K562 (cell line): ENCODE measurements around the gene TLE3. TPM values are rescaled to one million over a fixed set of nuclear protein-coding genes. Genes with fewer than 3 reads are reported as not detected.
A peak's percentile ranks its signal among the peaks of the same experiment; 100 is the strongest.

Source experiments
- ATAC-seq: fragments of 200-7000 bp; cut with Tn5 transposase; 3 replicates; pipeline ENCODE4 v1.9.1; 2020; ENCODE audit warnings: moderate library complexity
- BruUV-seq: library from RNA; stranded (reverse); fragments of 400-500 nt; replicated peaks from 2 replicates; lab custom pipeline; 2021; lab: Mats Ljungman, UMichigan
- CTCF ChIA-PET: fragments of 300-600 bp; formaldehyde crosslinking; extraction: SDS; loops from one replicate; lab custom pipeline; 2021; ENCODE audit warnings: low intra/inter-chr PET ratio; lab: Yijun Ruan, JAX
- POLR2A ChIA-PET: fragments of 300-600, 350-650 bp; sonication (Branson Sonifier 250); formaldehyde crosslinking; extraction: SDS; loops from one replicate; lab custom pipeline; 2021; ENCODE audit warnings: antibody characterized with exemption, inconsistent platforms; lab: Yijun Ruan, JAX
- DNase-seq, 4 experiments: peaks; one replicate each; pipeline versions ENCODE4 v3.0.0 to v3.0.0-alpha.2; 2011 to 2018; ENCODE audit warnings: low spot score in 3 of 4, mixed read lengths in 3 of 4; ENCODE audit errors: extremely low read depth in 1 of 4
- FAIRE-seq: peaks from 2 replicates; lab custom pipeline; 2011; peaks lifted over from hg19 to GRCh38; lab: Jason Lieb, UNC
- H2AFZ ChIP-seq: 2 replicates; pipeline ENCODE4 v1.6.0; 2011; ENCODE audit warnings: low read depth, low read length, control low read depth, inconsistent platforms
- H3K27ac ChIP-seq: fragments of 200-600 bp; 3 replicates; pipeline ENCODE4 v1.8.0; 2011; ENCODE audit warnings: low read depth, mild to moderate bottlenecking, control low read depth, inconsistent platforms, low read length, moderate library complexity, mixed read lengths; ENCODE audit errors: extremely low read depth
- H3K27me3 ChIP-seq, 2 experiments: fragments of 300-600 bp in 1 of 2; 2 replicates in 1 of 2; 3 replicates in 1 of 2; pipeline versions ENCODE4 v1.6.0 to v1.8.0; 2011; ENCODE audit warnings: inconsistent platforms in 2 of 2, low read length in 2 of 2, mild to moderate bottlenecking in 1 of 2, mixed read lengths in 1 of 2, moderate library complexity in 1 of 2; ENCODE audit not compliant: control insufficient read depth in 2 of 2, insufficient read depth in 2 of 2
- H3K36me3 ChIP-seq: fragments of 300-600 bp; 3 replicates; pipeline ENCODE4 v1.8.0; 2011; ENCODE audit warnings: mild to moderate bottlenecking, low read length, inconsistent platforms; ENCODE audit not compliant: control insufficient read depth, insufficient read depth
- H3K4me1 ChIP-seq, 2 experiments: fragments of 200-600 bp in 1 of 2; replicated peaks in 1 of 2; 2 replicates in 1 of 2; 3 replicates in 1 of 2; pipeline versions ENCODE4 v1.5.1 to v1.8.0; 2011; ENCODE audit warnings: inconsistent platforms in 2 of 2, low read length in 2 of 2, mild to moderate bottlenecking in 1 of 2, mixed read lengths in 1 of 2, moderate library complexity in 1 of 2; ENCODE audit not compliant: control insufficient read depth in 2 of 2, insufficient read depth in 2 of 2
- H3K4me2 ChIP-seq: 2 replicates; pipeline ENCODE4 v1.6.1; 2011; ENCODE audit warnings: low read length, control low read depth, inconsistent platforms, mixed read lengths; ENCODE audit not compliant: insufficient read depth
- H3K4me3 ChIP-seq: fragments of 200-600 bp; sonication (generic), shearing (Covaris generic); 2 replicates; pipeline ENCODE4 v1.5.1; 2016; ENCODE audit warnings: control low read depth, inconsistent platforms
- H3K79me2 ChIP-seq: fragments of 200-600 bp; 3 replicates; pipeline ENCODE4 v1.8.0; 2011; ENCODE audit warnings: low read length, inconsistent platforms; ENCODE audit not compliant: control insufficient read depth, insufficient read depth
- H3K9ac ChIP-seq, 2 experiments: 2 replicates each; pipeline versions ENCODE4 v1.6.0 to v1.6.1; 2011; ENCODE audit warnings: low read depth in 2 of 2, low read length in 2 of 2, control low read depth in 1 of 2, inconsistent platforms in 1 of 2, mild to moderate bottlenecking in 1 of 2, mixed read lengths in 1 of 2; ENCODE audit not compliant: insufficient read depth in 1 of 2
- H3K9me1 ChIP-seq: one replicate; pipeline ENCODE4 v1.6.0; 2011; ENCODE audit warnings: inconsistent platforms, mild to moderate bottlenecking, low read length, moderate library complexity; ENCODE audit not compliant: control insufficient read depth, insufficient read depth
- H3K9me3 ChIP-seq: replicated peaks from 2 replicates; pipeline ENCODE4 v1.5.1; 2011; ENCODE audit warnings: low read depth, low read length, inconsistent platforms; ENCODE audit not compliant: control insufficient read depth, insufficient read depth
- H4K20me1 ChIP-seq: replicated peaks from 2 replicates; pipeline ENCODE4 v1.6.1; 2011; ENCODE audit warnings: low read length, inconsistent platforms, mixed read lengths; ENCODE audit not compliant: control insufficient read depth, insufficient read depth
- BRD4 ChIP-seq: fragments of 200-600 bp; sonication (generic); IDR thresholded peaks from 2 replicates; pipeline ENCODE4 v1.6.1; 2017; ENCODE audit warnings: inconsistent platforms
- DNMT1 ChIP-seq: fragments of 450-650 bp; IDR thresholded peaks from 2 replicates; pipeline ENCODE4 v1.6.1; 2016; ENCODE audit warnings: antibody characterized with exemption, mild to moderate bottlenecking
- ESRRB ChIP-seq: fragments of 250-450 bp; sonication (Bioruptor Pico); IDR thresholded peaks from 2 replicates; pipeline ENCODE4 v1.5.0; 2020; ENCODE audit warnings: mild to moderate bottlenecking, moderate library complexity, borderline replicate concordance
- KDM1A ChIP-seq, 2 experiments: fragments of 450-650 bp; IDR thresholded peaks; 2 replicates each; pipeline ENCODE4 v1.6.1; 2016; ENCODE audit warnings: mild to moderate bottlenecking in 2 of 2
- MECOM ChIP-seq: fragments of 250-450 bp; sonication (Bioruptor Pico); IDR thresholded peaks from 2 replicates; pipeline ENCODE4 v1.8.0; 2022; ENCODE audit warnings: inconsistent platforms
- MEIS2 ChIP-seq: fragments of 450-650 bp; IDR thresholded peaks from 2 replicates; pipeline ENCODE4 v1.6.1; 2014; ENCODE audit warnings: mild to moderate bottlenecking; ENCODE audit not compliant: partially characterized antibody
- RBM25 ChIP-seq: fragments of 200-400 bp; formaldehyde crosslinking; IDR thresholded peaks from 2 replicates; pipeline ENCODE4 v1.6.1; 2018; ENCODE audit warnings: low read length, low read depth, moderate library complexity; ENCODE audit not compliant: severe bottlenecking
- ZNF212 ChIP-seq: fragments of 450-650 bp; formaldehyde crosslinking; IDR thresholded peaks from 2 replicates; pipeline ENCODE4 v1.4.0; 2020; ENCODE audit warnings: mild to moderate bottlenecking
- ZNF655 ChIP-seq: fragments of 250-450 bp; sonication (Bioruptor Pico); IDR thresholded peaks from 2 replicates; pipeline ENCODE4 v1.5.0; 2021
- WGBS: fragments of 100-300 bp; shearing (Covaris generic); methylation state at CpG from one replicate; pipeline ENCODE4 v1.1.6; 2016; ENCODE audit warnings: low coverage, mixed read lengths; ENCODE audit not compliant: insufficient coverage; ENCODE audit errors: missing lambda C conversion rate; 5-methylcytosine and 5-hydroxymethylcytosine counted together
- in situ Hi-C: fragments of 300-500 bp; cut with MboI; formaldehyde crosslinking; loops from 4 replicates; pipeline ENCODE4 v1.15.0; 2018; ENCODE audit warnings: inconsistent platforms, mixed read lengths
- intact Hi-C: fragments of 100-400 bp; cut with micrococcal nuclease; formaldehyde crosslinking; loops from 2 replicates; pipeline ENCODE4 v1.14.2; 2022
- polyA plus RNA-seq, 8 experiments: library from polyadenylated mRNA; depleted of rRNA in 4 of 8; stranded (reverse) in 5 of 8; unstranded in 3 of 8; fragments of >200 nt; fragmentation: Nextera tagmentation in 2 of 8; fragmentation: Illumina TruSeq in 1 of 8; extraction: Ambion mirVana in 2 of 8; extraction: Trizol in 1 of 8; gene quantifications; 2 replicates each; pipeline versions ENCODE4 v1.2.1 to v1.2.3, GENCODE V29; 2011 to 2014; ENCODE audit warnings: inconsistent platforms in 1 of 8, missing spikeins in 1 of 8
- total RNA-seq, 7 experiments: library from RNA; depleted of rRNA in 6 of 7; stranded (reverse); fragments of >200 nt in 6 of 7; fragmentation: Illumina TruSeq in 2 of 7; extraction: Trizol in 2 of 7; gene quantifications; 2 replicates each; pipeline versions ENCODE4 v1.2.1 to v1.2.3, GENCODE V29; 2011 to 2021; ENCODE audit warnings: low replicate concordance in 1 of 7
- TF ChIP-seq, protein P1 (sequence below): fragments of 450-650 bp; IDR thresholded peaks from 2 replicates; pipeline ENCODE4 v1.6.1; 2016; ENCODE audit warnings: missing biosample characterization, missing genetic modification characterization
- TF ChIP-seq, protein P2 (sequence below): fragments of 250-450 bp; sonication (Bioruptor Pico); IDR thresholded peaks from 2 replicates; pipeline ENCODE4 v1.4.0; 2020

Gene TLE3
- total and polyA plus RNA-seq, 9 of the 15 experiments (the other 6 are each of a cell fraction or from before 2014, with no cell fraction given), result 1.5 to 84.2 (median 14.1) TPM

GRCh38 chr15:70033109-70033508, 64.6 kb downstream of the TLE3 start:
- H2AFZ ChIP-seq, result no peak overlapping the region
- peaks cover 20 to 62% of the 10 kb centered on the region in 2 experiments; a peak in 4 of 5 replicates for H3K27me3 ChIP-seq
- ChIA-PET CTCF (no interaction called here), POLR2A (no interaction called here)
- no TSS peak for BruUV-seq
- H3K4me1 ChIP-seq, result peaks cover 0 to 7% of the 10 kb centered on the region in 2 experiments; a peak in 1 of 5 replicates
- H3K4me2 ChIP-seq, result no peak overlapping the region
- H4K20me1 ChIP-seq, result peaks cover 10% of the 10 kb centered on the region; the same call in 1 of the 2 replicates
- no peak overlapping the region for H3K4me3 ChIP-seq
- TF ChIP-seq KDM1A (IDR thresholded peaks at IDR 0.05) (0 out of 4 replicates have a peak, but pooled peaks of 1 of the 2 experiments have one; percentile 9), ZNF212 (CRISPR knock-in tag) (no peak), MEIS2 (no peak), BRD4 (no peak), DNMT1 (no peak), RBM25 (peak; percentile 82), MECOM (CRISPR knock-in tag) (no peak), ESRRB (CRISPR knock-in tag) (no peak), ZNF655 (CRISPR knock-in tag) (no peak)
- TF ChIP-seq, protein P1, sequence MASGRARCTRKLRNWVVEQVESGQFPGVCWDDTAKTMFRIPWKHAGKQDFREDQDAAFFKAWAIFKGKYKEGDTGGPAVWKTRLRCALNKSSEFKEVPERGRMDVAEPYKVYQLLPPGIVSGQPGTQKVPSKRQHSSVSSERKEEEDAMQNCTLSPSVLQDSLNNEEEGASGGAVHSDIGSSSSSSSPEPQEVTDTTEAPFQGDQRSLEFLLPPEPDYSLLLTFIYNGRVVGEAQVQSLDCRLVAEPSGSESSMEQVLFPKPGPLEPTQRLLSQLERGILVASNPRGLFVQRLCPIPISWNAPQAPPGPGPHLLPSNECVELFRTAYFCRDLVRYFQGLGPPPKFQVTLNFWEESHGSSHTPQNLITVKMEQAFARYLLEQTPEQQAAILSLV (tag), result no peak
- TF ChIP-seq, protein P2, sequence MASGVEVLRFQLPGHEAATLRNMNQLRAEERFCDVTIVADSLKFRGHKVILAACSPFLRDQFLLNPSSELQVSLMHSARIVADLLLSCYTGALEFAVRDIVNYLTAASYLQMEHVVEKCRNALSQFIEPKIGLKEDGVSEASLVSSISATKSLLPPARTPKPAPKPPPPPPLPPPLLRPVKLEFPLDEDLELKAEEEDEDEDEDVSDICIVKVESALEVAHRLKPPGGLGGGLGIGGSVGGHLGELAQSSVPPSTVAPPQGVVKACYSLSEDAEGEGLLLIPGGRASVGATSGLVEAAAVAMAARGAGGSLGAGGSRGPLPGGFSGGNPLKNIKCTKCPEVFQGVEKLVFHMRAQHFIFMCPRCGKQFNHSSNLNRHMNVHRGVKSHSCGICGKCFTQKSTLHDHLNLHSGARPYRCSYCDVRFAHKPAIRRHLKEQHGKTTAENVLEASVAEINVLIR (CRISPR knock-in tag), result no peak
- no peaks in the 10 kb centered on the region for H3K36me3 ChIP-seq
- in situ Hi-C loops (no loop called here), intact Hi-C loops (no loop called here)
- H3K9me1 ChIP-seq, result no peaks in the 10 kb centered on the region
- DNase-seq (no peak), FAIRE-seq (no peak), ATAC-seq (no peak)
- no peaks in the 10 kb centered on the region for H3K9me3 ChIP-seq
- no peak overlapping the region for H3K27ac ChIP-seq
- no peaks in the 10 kb centered on the region for H3K79me2 ChIP-seq
- H3K9ac ChIP-seq, result no peak overlapping the region
- WGBS, result 3% methylated on average over 10 of the region's 10 CpGs
